ENCODE data around the gene MAP2K5. TPM values are rescaled to one million over a fixed set of nuclear protein-coding genes. Genes with fewer than 3 reads are reported as not detected.

Gene MAP2K5
- total RNA-seq, 1 donor from 2014 or later = 3.5 TPM

- no peak for DNase-seq (ENCODE audit: low read depth in 2 of 2)
These were observed 16.0 kb downstream of the MAP2K5 start for GRCh38 chr15:67558502-67558901.

- DNase-seq (ENCODE audit: low read depth in 2 of 2) = no peak
These were observed 16.7 kb downstream of the MAP2K5 start for GRCh38 chr15:67559158-67559557.

DNA sequence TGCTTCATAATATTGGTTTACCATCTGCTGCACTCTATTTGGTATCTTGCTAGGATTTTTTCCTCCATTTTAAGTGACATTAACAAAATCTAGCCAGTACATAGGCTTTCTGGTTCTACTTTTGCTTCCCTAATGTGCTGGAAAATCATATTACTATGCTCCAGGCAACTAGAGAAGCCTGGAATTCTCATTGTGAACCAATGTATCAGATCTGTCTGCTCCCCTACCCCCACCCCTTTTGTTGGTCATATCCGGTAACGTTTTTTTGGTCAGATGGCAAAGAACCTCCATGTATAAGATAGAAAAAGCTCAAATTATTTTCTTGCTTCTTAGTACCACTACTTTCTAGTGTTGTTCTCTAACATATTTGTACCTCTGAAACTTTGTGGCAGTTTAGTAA, 17.1 kb downstream of the MAP2K5 start:
- no peak for DNase-seq (ENCODE audit: low read depth in 2 of 2)

DNA sequence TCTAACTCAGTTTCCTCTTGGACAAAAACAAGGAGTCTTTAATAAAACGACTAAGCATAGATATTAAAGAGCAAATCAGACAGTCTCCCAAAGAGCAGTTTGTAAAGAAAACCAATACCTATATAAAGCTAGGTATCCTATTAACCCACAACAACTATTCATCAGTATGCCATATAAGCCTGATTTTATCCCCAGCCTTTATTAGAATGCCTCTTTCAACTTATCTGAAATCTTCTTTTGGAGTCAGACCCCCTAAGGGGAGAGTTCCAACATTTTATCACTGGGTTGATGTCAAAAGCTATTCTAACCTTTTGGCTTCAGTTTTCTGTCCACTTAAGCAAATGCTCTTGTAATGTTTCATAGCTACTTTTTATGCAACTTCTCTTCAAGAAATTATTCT, 17.8 kb downstream of the MAP2K5 start:
- DNase-seq (ENCODE audit: low read depth in 2 of 2) = no peak

GRCh38 chr15:67563092-67563491, 20.6 kb downstream of the MAP2K5 start:
- DNase-seq (ENCODE audit: low read depth in 2 of 2) = no peak

- DNase-seq (ENCODE audit: low read depth in 2 of 2) = no peak
These were observed 21.8 kb downstream of the MAP2K5 start for GRCh38 chr15:67564021-67564967.

GRCh38 chr15:67564968-67565345, 22.5 kb downstream of the MAP2K5 start:
- DNase-seq (ENCODE audit: low read depth in 2 of 2) = no peak

DNA sequence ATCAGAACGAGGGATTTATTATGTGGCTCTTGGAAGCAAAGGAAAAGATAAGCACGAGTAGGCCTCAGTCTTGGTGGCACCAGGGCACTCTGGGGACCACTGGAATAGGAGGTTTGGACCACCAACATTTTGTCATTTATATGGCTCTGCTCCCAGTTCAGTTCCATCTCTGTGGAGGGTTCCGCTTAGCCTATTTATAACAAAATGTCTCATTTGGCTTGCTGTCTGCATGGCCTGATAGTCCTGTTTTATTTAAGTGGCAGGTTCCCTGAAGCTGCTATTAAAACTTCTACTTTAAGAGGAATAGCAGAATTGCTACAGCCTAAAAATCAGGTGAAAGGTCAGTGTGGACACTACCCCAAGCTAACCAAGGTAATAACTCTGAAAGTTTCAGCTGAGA, 27.2 kb downstream of the MAP2K5 start:
- no peak for DNase-seq (ENCODE audit: low read depth in 2 of 2)

GRCh38 chr15:67570875-67571647, 28.6 kb downstream of the MAP2K5 start:
- no peak for DNase-seq (ENCODE audit: low read depth in 2 of 2)

- DNase-seq (ENCODE audit: low read depth in 2 of 2) = no peak
These were observed 29.3 kb downstream of the MAP2K5 start for GRCh38 chr15:67571648-67572415.

DNA sequence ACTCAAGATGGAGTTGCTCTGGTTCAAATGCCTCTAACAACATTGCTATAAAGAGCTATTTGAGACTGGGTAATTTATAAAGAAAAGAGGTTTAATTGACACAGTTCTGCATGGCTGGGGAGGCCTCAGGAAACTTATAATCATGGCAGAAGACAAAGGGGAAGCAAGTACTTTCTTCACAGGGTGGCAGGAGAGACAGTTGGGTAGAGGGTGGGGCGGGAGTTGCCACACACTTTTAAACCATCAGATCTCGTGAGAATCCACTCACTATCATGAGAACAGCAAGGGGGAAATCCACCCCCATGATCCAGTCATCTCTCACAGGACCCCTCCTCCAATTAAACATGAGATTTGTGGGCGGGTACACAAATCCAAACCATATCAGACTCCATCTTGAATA, 30.7 kb downstream of the MAP2K5 start:
- DNase-seq (ENCODE audit: low read depth in 2 of 2) = no peak

- peak in 1 of 2 donors; percentile 4 for DNase-seq (ENCODE audit: low read depth in 2 of 2)
These were observed 32.6 kb downstream of the MAP2K5 start for GRCh38 chr15:67575039-67575502.

DNA sequence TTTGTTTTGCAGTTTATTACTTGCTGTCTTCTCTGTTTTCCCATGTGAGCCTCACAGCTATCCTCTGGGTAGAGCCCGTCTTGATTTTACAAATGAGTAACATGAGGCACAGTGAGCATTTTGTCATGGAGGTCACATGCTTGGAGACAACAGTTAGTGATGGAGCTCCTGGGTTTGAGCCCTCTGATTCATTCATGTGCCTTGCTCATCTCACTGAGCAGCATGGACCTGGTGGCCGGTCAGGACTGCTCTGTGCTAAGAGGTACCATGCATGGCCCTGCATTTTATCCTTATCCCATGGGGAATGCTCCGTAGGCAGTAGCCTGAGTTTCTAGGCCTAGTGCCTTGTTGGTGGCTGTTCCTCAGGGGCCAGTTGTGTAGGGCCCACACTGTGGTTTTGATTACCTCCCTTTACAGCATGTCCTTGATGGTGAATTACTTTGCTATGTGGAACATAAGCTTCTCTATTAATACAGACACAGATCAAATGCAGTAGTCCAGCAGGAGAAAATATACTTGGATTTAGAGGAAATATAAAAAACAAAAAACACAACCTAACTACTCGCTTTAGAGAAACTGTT, 35.6 kb downstream of the MAP2K5 start:
- DNase-seq (ENCODE audit: low read depth in 2 of 2) = no peak

GRCh38 chr15:67579164-67579563, 36.7 kb downstream of the MAP2K5 start:
- no peak for DNase-seq (ENCODE audit: low read depth in 2 of 2)

- DNase-seq (ENCODE audit: low read depth in 2 of 2) = no peak
These were observed 37.5 kb downstream of the MAP2K5 start for GRCh38 chr15:67579967-67580366.

DNA sequence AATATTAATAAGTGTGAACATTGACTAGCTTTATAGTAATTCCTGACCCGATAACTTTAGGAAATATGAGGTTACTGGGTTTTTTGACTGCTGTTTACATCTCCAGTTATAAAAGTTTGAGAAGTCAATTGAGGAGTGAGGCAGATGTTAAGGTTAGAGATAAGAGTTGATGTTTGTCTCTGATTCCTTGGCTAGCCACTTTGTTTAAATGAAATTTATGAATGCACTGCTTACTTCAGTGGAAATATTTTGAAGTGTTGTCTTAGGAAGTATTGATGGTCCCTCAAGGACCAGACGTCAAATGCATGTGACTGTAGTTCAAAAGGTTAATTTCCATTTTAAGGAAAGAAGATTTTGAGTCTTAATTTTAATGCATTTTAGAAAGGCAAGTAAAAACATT, 41.7 kb downstream of the MAP2K5 start:
- no peak for DNase-seq (ENCODE audit: low read depth in 2 of 2)

- no peak for DNase-seq (ENCODE audit: low read depth in 2 of 2)
These were observed 43.2 kb downstream of the MAP2K5 start for GRCh38 chr15:67585681-67586080.

- DNase-seq (ENCODE audit: low read depth in 2 of 2) = no peak
These were observed 44.8 kb downstream of the MAP2K5 start for GRCh38 chr15:67587331-67587730.

GRCh38 chr15:67587754-67588153, 45.3 kb downstream of the MAP2K5 start:
- no peak for DNase-seq (ENCODE audit: low read depth in 2 of 2)

- no peak for DNase-seq (ENCODE audit: low read depth in 2 of 2)
These were observed 47.7 kb downstream of the MAP2K5 start for GRCh38 chr15:67590191-67590590.

DNA sequence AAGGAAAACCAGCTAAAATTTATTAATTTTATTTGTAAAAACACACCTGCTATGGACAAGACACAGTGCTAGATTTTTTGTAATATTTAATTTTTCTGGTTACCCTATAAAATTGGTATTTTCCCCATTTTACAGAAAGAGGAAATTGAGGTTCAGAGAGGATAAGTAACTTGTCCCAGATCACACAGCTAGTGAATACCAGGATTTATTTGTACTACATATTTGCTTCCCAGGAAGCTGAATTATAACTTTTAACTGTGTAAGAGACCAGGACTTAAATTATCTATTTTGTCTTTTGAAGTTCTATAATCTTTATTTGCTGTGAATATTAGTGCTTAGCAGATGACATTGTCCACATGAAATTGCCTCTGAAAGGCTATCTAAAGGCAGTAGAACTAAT, 49.7 kb downstream of the MAP2K5 start:
- no peak for DNase-seq (ENCODE audit: low read depth in 2 of 2)
